HG03457 (cell line): ENCODE results near the gene ASGR1.

Source experiments
- ATAC-seq: cut with Tn5 transposase; IDR thresholded peaks from one replicate; pipeline ENCODE4 v1.9.1; 2021; ENCODE audit warnings: moderate number of reproducible peaks; ENCODE audit not compliant: unreplicated experiment

The ASGR1 gene, protein sequence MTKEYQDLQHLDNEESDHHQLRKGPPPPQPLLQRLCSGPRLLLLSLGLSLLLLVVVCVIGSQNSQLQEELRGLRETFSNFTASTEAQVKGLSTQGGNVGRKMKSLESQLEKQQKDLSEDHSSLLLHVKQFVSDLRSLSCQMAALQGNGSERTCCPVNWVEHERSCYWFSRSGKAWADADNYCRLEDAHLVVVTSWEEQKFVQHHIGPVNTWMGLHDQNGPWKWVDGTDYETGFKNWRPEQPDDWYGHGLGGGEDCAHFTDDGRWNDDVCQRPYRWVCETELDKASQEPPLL

DNA sequence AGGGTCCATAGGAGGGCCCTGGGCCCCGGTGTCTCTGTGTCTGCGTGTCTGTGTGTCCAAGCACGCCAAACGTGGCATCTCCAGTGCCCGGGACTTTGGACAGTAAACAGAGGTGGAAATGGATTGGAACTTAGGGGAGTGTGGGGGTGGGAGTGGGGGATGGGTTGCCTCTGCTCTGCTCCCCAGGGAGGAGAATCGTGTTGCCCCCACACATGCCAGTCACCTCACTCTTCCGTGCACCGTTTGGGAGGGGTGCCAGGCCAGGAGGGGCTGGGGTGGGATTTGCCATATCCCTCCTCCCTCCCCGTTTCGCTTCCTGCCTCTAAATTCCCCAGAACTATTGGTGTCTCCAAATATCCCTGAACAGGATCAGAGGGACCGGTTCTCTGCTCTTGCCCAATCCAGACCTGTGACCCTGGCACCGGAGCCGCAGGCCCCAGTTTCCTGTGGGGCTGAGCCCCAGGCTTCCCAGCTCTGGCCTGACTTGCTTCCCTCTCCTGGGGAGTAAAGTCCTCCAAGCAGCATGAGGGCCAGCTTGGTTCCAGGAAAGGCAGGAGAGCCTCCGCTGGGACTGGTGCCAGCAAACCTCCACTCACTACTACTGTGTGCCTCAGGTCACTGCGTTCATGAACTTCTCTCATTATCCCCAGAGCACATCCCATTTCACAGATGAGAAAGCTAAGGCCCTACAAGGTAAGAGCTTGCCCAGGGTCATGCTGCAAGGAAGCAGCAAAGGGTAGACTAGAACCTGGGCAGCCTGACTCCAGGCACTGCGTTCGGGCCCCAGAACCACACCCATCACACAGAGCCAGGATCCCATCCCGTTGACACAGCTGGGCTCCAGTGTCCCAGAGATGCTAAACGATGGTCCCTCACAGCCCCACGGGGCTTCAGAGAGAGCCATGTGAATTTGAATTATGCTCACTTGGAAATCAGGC, at the start of gene ASGR1:
Gene ASGR1, minus strand, starts transcription at position 54 of the 938 bp plus-strand sequence. CDS start 807 bp downstream, outside the sequence.
- ATAC-seq, result no peak

DNA sequence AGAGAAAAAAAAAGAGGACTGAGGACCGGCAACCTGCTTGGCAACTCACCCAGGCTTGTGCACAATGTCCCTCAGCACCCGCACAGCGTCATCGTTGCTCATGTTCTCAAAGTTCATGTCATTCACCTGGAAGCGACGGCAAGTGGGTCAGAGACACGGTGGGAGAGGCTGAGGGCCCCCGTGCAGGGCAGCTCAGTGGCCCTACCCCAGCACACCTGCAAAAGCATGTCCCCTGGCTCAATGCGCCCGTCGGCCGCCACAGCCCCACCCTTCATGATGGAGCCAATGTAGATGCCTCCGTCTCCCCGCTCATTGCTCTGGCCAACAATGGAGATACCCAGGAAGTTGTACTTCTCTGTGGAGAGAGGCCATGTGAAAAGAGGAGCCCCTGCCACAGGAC, 49.8 kb upstream of the ASGR1 start:
- no peak for ATAC-seq

DNA sequence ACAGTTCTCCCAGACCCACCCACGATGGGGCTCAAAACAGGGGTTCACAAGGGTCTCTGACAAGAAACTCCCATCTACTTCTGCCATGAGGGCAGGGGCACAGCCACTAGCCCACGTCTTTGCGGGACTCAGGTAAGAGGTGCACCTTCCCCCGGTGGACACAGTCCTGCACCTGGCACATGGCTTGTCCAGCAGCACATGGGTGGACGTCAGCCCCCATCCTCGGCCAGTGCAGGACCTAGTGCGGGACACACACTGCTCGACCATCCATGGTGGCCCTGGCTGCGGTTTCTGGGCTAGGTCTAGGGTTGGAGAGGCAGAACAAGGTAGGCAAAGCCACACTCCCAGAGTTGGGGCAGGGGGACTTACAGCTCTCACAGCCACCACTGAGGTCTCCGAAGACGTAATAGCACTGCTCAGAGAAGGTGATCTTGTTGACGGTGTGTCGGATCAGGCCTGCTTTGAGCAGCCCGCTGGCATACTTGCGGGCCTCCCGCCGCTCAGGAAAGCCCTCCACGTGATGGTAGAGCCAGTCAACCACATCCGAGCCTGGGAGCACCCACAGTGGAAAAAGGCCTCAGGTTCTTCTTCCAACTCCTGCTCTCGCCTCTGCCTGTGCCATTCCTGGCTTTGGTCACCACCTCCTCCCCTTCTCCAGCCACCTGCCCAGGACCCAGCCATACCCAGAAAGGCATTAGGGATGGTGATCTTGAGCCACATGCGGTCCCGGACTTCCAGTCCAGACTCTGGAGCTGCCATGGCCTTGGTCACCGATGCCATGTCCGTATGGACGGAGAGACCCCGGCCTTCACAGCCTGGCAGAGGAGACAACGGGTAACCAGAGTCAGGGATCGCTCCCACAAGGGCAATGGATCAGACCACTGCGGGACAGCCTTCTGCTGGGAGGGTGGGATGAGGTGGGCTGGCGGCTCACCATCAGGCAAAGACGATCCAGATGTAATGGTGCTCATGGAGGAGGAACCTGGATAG, 47.8 kb upstream of the ASGR1 start:
- no peak for ATAC-seq

DNA sequence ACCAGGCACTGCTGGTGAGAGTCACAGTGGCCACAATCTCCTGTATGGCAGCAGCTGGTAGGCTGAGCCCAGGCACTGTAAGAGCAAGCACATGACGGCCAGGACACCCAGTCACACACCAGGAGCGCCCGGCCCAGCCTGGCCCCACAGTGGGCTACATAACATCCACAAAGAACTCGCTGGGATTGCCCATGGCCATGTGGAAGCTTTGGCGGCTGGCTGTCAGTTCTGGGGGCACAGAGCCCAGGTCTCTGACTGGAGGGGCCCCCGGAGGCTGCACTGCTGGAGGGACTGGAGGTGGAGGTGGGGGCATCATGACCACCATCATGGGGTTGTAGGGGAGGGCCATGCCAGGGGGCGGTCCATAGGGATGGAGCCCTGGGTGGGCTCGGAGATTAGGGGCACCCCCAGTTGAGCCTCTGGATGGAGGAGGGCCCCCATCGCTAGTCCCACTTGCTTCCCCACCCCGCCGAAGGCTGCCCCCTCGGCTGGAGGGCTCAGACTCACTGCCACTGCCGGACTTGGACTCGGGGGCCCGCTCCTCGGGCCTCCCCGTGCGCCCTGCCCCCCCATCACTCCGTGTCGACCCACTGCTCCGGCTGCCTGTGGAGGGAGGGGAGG, 46.7 kb upstream of the ASGR1 start:
- ATAC-seq, result no peak

DNA sequence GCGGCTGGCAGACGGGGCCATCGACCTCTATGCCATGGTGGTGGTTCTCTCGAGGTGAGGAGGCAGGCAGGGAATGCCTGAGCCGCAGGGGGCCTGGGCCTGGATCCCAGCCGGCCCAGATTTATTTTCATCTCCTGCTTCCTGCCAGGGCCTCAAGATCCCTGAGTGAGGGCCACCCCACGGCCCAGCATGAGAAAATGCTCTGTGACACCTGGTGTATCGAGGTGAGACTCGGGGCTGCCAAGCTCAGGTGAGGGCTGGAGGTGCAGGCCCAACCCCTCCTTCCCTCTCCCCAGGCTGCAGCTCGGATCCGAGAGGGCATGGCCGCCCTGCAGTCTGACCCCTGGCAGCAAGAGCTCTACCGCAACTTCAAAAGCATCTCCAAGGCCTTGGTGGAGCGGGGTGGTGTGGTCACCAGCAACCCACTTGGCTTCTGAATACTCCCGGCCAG, 45.5 kb upstream of the ASGR1 start:
- no peak for ATAC-seq

DNA sequence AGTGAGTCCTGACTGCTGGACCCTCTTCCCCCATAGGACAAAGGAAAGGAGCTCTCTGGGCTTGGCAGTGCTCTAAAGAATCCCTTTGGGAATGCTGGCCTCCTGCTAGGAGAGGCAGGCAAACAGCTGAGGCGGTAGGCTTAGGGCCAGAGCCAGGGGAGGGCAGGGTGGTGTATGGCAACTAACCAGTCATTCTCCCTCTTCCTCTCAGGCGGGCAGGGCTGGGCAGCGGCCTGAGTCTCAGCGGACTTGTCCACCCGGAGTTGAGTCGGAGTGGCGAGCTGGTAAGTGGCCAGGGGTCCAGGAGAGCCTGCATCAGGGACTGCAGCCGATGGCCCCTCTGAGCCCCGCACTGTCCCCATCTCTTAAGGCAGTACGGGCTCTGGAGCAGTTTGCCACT, 44.9 kb upstream of the ASGR1 start:
- ATAC-seq, result no peak

DNA sequence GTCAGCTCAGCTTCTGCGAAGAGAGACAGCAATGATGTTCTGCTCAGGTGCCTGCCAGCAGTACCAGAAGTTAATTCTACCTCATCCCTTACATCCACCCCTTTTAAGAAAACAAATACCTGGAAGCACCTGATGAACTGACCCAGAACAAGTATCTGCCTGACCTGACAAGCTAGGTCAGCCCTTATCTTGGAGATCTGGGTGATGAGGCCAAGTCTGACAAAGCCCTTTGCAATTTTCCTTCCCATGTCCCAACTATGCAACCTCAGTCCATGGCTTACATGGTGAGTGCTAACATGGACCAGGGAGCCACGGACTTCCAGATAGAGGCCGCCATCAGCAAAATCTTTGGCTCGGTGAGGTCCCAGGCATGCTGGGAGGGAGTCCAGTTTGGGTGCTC, 44.2 kb upstream of the ASGR1 start:
- ATAC-seq, result no peak

DNA sequence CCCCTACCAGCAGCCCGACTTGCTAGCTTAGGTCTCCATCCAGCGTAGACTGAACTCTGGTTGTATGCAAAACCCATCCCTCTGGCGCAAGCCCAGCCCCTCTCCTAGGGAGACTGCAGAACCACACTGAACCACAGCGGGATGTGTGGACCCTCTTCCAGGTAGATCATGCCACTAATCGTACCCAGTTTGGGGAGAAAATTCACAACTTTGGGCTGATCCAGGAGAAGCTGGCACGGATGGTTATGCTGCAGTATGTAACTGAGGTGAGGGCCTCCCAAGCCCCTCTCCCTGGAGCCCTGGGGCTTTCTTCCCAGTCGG, 43.8 kb upstream of the ASGR1 start:
- ATAC-seq, result no peak

DNA sequence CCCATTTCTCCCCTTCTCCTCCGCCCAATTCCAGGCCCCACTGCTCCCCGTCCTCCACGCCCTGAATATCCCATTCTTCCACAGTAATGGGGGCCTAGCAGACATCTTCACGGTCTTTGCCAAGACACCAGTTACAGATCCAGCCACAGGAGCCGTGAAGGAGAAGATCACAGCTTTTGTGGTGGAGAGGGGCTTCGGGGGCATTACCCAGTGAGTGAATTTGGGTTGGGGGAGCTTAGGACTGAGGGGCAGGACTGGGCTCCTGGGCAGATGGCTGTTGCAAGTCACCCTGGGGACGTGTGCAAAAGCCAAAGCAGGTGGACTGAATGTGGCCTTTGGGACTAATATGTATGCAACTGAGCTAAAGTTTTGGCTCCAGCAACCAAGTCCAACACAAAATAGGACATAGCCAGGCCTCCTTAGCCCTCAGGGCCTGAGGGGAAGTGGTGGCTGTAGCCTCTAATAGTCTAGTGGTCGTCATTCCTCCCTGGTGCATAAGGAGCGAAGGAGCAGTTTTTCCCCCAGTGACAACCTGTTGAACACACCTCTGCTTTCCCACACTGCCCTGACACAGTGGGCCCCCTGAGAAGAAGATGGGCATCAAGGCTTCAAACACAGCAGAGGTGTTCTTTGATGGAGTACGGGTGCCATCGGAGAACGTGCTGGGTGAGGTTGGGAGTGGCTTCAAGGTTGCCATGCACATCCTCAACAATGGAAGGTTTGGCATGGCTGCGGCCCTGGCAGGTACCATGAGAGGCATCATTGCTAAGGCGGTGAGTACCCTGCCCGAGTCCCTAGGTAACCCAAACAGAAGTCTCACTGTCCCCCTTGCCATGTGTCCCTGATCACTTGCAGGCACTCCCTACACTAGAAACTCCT, 43.2 kb upstream of the ASGR1 start:
- no peak for ATAC-seq

DNA sequence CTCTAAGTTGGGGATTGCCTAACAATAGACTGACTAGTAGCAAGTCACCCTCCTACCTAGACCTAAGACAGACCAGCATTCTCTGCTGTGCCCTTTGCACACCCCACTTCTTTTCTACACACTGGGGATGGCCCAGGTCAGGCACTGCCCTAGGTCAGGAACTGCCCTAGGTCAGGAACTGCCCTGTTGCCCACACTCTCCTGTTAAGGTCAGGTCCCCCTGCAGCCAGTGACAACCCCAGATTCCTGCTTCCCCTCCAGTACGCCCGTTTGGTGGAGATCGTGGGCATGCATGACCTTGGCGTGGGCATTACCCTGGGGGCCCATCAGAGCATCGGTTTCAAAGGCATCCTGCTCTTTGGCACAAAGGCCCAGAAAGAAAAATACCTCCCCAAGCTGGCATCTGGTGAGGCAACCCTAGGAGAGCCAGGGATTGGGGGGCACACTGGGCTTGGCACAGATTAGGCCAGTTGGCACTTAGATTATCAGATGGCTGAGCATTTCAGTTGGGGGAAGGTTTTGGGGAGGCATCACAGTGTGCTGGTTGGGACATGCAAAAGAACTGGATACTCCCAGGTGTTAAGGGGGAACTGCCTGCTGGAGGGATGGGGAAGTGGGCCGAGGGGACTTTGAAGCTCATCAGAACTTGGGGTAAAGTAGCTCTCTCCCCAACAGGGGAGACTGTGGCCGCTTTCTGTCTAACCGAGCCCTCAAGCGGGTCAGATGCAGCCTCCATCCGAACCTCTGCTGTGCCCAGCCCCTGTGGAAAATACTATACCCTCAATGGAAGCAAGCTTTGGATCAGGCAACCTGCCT, 42.3 kb upstream of the ASGR1 start:
- no peak for ATAC-seq

DNA sequence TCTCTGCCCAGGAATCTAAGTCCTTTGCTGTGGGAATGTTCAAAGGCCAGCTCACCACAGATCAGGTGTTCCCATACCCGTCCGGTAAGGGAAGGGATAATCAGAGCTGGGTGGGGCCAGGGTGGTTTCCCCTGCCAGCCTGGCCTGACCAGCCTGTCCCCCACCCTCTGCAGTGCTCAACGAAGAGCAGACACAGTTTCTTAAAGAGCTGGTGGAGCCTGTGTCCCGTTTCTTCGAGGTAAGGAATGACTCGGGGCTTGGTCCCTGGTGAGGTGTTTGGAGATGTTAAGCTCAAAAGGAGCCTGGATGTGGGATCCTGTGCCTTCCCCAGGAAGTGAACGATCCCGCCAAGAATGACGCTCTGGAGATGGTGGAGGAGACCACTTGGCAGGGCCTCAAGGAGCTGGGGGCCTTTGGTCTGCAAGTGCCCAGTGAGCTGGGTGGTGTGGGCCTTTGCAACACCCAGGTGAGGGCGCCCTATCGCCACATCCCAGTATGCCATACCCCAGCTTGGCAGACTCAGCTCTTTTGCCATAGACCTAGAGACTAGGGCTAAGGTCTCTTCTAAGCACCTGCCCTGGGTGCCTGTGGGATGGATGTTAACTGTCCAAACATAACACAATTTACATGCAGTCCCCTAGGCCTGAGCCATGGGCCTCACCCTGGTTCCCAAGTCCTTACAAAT, 41.6 kb upstream of the ASGR1 start:
- ATAC-seq, result no peak

DNA sequence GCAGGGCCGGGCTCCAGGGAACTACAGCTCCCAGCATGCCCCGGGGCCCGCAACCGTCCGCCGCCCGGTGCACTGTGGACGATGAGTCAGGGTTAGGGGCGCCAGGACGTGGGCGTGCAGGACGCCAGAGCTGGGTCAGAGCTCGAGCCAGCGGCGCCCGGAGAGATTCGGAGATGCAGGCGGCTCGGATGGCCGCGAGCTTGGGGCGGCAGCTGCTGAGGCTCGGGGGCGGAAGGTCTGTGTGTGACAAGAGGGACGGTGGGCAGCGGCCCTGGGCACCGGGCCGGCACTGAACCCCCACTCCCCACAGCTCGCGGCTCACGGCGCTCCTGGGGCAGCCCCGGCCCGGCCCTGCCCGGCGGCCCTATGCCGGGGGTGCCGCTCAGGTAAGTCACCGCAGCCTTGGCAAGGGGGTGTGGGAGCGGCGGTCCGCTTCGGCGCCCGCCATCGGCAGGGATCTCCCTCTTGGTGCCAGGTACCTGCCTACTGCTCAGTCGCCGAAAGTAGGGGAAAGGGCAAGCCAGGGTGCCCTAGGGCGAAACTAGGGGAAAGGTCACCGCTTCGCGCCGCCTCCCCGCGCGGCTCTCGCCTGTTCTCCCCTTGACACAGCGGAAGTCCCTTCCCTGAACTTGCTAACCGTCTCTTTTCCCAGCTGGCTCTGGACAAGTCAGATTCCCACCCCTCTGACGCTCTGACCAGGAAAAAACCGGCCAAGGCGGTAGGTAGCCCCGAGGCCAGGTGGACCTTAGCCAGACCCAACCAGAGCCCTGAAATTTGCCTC, 40.8 kb upstream of the ASGR1 start, which contains the start of the genes ACADVL and DLG4:
Gene ACADVL, plus strand, starts transcription at position 127 of the 781 bp plus-strand sequence. Its CDS starts 47 bp downstream, at position 174.
Gene DLG4, minus strand, starts transcription at position 25 of the 781 bp plus-strand sequence.
- ATAC-seq, result no peak

DNA sequence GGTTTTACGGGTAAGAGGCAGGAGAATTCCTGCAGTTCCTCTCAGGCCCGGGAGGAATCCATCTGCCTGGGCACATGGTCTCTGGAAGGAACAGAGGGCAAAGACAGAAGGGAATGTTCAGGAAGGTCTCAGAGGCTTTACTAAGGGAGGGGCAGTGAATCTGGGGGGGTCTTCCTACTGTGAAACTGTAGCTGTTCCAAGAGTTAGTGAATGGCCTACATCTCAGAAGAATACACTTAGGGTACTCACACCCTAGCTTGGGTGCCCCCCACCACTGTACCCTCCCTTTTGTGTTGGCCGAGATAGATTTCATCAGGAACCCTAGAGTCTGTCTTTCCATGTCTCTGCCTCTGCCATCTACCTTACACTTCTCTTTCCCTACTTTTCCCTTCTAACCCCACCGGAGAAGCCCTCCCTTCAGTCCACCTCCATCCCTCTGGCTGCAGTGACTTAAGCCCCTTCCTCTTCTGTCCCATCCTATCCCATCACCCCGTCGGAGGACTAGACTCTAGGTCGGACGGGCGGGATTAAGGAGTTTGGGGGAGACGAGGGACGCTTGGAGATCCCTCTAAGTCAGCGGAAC, 40.1 kb upstream of the ASGR1 start:
- no peak for ATAC-seq

DNA sequence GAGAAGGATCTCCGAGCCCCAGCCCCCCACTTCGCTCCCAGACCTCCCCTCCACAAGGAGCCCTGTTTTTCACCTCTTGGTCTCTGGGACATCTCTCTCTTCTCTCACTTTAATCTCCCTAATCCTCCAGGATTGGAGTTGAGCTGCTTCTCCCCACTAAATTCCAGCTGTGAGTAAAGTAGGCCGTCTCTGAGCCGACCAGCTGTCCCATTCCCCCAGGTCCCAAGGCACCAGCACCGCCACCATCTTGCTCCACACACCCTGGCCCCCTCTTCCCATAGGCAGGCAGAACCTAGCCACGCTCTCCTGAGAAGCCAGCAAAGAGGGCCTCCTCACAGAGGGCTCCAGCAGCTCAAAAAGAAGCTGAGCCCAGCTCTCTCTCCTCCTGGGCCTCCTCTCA, 39.6 kb upstream of the ASGR1 start:
- ATAC-seq, result no peak

DNA sequence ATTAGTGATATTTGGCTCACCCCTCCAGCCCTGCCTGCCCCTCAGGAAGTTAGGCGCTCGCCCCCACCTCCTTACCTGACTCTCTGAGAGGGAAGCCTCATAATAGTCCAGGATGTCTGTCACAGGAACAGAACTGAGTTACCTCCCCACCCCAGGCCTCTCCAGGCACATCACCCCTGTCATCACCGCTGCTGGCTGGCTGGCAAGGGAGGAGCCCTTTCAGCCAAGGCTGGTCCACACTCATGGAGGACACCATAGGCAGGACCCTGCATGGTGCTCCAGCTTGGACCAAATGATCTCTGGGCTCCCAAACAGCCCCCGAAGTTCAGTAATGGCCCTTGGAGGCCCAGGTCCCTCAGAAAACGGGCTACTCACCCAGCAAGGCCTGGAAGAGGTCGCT, 39.0 kb upstream of the ASGR1 start:
- ATAC-seq, result no peak

DNA sequence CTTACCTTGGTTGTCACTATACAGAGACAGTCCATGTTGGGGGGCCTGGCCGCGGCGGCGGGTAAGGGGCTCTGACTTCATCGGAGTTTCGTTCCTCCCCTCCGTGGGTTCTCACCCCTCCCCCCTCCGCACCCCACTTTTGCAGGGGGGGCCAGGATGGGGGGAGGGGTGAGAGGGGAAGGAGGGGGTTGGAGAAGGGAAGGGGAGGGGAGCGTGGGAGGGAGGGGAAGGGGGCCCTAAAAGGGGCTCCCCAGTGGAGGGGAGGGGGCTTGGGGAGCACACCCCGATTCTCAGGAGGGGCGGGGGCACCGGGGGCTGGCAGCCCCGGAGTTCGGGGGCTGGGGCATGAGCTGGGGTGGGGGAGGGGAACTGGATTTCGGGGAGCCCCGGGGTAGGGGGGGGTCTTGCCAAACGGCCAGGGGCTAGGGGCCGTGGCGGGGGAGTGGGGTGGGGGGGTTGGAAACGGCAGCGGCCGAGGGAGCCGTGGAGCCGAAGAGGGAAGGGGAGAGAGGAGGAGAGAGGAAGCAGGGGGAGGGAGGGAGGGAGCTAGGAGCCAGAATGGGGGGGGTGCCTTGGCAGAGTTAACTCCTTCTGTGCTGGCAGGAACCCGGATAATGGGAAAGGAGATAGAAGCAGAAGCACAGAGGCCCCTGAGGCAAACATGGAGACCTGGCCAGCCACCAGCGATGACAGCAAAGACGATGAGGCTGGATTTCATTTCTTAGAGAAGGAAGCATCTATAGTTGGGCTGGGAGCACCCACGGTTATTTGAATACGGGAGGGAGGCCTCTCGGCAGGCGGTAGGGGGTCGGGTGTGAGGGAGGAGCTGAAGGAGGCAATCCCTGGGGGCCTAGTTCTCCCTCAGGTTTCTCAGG, 38.2 kb upstream of the ASGR1 start:
- no peak for ATAC-seq
